Neutrophil (primary cell): ENCODE measurements around the gene ADAMTS17.

Source experiments
- H3K27ac ChIP-seq: fragments of 200-600 bp; sonication (generic); 2 replicates; pipeline ENCODE4 v1.5.1; 2016; ENCODE audit warnings: mild to moderate bottlenecking, moderate library complexity
- H3K27me3 ChIP-seq: fragments of 200-600 bp; sonication (generic); 2 replicates; pipeline ENCODE4 v1.6.0; 2016; ENCODE audit warnings: mild to moderate bottlenecking
- H3K36me3 ChIP-seq: fragments of 200-600 bp; sonication (generic); 2 replicates; pipeline ENCODE4 v1.5.1; 2017
- H3K4me1 ChIP-seq, 2 experiments: fragments of 200-600 bp in 1 of 2; sonication (generic) in 1 of 2; 1 replicate in 1 of 2; 2 replicates in 1 of 2; pipeline versions ENCODE4 v1.5.1 to v1.6.1; 2013 to 2016; ENCODE audit warnings: low read depth in 1 of 2, low read length in 1 of 2, mild to moderate bottlenecking in 1 of 2, moderate library complexity in 1 of 2; ENCODE audit not compliant: control insufficient read depth in 1 of 2, insufficient read depth in 1 of 2
- H3K4me3 ChIP-seq, 2 experiments: fragments of 200-600 bp in 1 of 2; sonication (generic) in 1 of 2; 1 replicate in 1 of 2; 2 replicates in 1 of 2; pipeline ENCODE4 v1.5.1; 2013 to 2016; ENCODE audit warnings: low read depth in 1 of 2, low read length in 1 of 2, mild to moderate bottlenecking in 1 of 2, moderate library complexity in 1 of 2
- H3K9me3 ChIP-seq: fragments of 200-600 bp; sonication (generic); 2 replicates; pipeline ENCODE4 v1.5.1; 2016
- TF ChIP-seq, protein P1 (sequence below): fragments of 200-600 bp; sonication (generic); IDR thresholded peaks from 2 replicates; pipeline ENCODE4 v1.5.1; 2016; ENCODE audit warnings: antibody characterized with exemption

ADAMTS17 gene

GRCh38 chr15:100338971-100339444, 2.8 kb downstream of the ADAMTS17 start:
- Histone ChIP-seq H3K4me1 (peaks cover 11 to 17% of the 10 kb centered on the region in 2 experiments), H3K27me3 (peaks cover 100% of the 10 kb centered on the region), H3K4me3 (no peak overlapping the region), H3K27ac (no peak overlapping the region), H3K36me3 (no peaks in the 10 kb centered on the region), H3K9me3 (no peaks in the 10 kb centered on the region)
- TF ChIP-seq, protein P1, sequence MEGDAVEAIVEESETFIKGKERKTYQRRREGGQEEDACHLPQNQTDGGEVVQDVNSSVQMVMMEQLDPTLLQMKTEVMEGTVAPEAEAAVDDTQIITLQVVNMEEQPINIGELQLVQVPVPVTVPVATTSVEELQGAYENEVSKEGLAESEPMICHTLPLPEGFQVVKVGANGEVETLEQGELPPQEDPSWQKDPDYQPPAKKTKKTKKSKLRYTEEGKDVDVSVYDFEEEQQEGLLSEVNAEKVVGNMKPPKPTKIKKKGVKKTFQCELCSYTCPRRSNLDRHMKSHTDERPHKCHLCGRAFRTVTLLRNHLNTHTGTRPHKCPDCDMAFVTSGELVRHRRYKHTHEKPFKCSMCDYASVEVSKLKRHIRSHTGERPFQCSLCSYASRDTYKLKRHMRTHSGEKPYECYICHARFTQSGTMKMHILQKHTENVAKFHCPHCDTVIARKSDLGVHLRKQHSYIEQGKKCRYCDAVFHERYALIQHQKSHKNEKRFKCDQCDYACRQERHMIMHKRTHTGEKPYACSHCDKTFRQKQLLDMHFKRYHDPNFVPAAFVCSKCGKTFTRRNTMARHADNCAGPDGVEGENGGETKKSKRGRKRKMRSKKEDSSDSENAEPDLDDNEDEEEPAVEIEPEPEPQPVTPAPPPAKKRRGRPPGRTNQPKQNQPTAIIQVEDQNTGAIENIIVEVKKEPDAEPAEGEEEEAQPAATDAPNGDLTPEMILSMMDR: no peak

GRCh38 chr15:100338247-100338646, 3.5 kb downstream of the ADAMTS17 start:
- TF ChIP-seq, protein P1: no peak
- H3K9me3 ChIP-seq: no peaks in the 10 kb centered on the region
- H3K4me3 ChIP-seq: no peak overlapping the region
- peaks cover 11 to 17% of the 10 kb centered on the region in 2 experiments for H3K4me1 ChIP-seq
- peaks cover 100% of the 10 kb centered on the region for H3K27me3 ChIP-seq
- H3K36me3 ChIP-seq: no peaks in the 10 kb centered on the region
- no peak overlapping the region for H3K27ac ChIP-seq

- peaks cover 100% of the 10 kb centered on the region for H3K27me3 ChIP-seq
Observed at GRCh38 chr15:100337096-100338044, 4.4 kb downstream of the ADAMTS17 start.

DNA sequence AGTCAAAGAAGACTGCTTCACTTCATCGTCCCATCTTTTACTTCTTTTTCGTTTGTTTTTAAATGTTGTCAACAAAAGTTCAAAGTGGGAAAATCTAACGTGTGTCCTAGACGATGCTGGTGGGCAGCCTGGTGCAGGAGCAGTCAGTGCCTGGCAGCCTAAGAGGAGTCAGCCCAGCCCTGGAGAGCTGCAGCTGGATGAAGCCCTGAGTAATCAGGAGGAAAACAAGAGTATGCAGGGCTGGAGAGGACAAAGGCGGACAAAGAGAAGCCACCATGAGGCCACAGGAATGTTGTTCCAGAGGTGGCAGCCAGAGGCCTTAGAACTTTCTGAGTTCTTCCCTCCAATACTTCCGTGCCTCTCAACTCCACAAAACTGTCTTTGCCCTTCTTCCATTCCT, 5.7 kb downstream of the ADAMTS17 start:
- Histone ChIP-seq H3K9me3 (no peaks in the 10 kb centered on the region), H3K4me3 (no peak overlapping the region), H3K36me3 (no peaks in the 10 kb centered on the region), H3K27me3 (peaks cover 100% of the 10 kb centered on the region), H3K4me1 (peaks cover 7 to 8% of the 10 kb centered on the region in 2 experiments), H3K27ac (no peak overlapping the region)
- TF ChIP-seq, protein P1: no peak

More at GRCh38 chr15:100337096-100338044, 4.4 kb downstream of the ADAMTS17 start:
- Histone ChIP-seq H3K9me3 (no peaks in the 10 kb centered on the region), H3K27ac (no peak overlapping the region), H3K4me1 (peaks cover 11 to 17% of the 10 kb centered on the region in 2 experiments), H3K36me3 (no peaks in the 10 kb centered on the region), H3K4me3 (no peak overlapping the region)
- TF ChIP-seq, protein P1: no peak

DNA sequence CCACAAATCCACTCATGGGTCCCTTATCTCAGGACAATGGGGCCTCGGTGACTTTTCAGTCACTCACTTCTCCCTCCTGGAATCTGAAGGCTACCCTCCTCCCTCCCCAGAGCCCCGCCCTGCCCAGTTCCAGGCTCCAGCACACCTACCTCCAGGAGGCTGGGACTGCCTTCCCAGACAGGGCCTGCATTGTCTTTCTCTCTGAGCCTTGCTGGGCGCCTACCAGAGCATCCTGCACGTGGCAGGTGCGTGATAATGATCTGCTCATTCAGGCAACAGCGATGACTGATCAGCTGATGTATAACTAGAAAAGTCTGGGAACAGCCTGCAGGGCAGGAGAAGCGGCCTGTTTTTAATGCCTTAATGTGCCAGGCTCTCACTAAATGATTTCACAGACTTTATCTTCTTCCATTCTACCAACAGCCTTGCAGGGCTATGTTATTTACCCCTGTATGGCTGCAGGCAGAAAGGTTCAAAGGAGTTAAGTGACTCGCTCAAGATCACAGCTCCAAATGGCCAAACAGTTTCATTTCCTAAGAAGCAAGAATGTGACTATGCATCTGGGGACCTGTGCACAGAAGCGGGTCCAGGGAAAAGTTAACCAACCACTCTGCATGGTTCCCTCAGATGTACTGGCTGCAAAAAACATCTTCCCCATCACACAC, 6.3 kb downstream of the ADAMTS17 start:
- Histone ChIP-seq H3K27me3 (peaks cover 100% of the 10 kb centered on the region), H3K27ac (no peak overlapping the region), H3K9me3 (no peaks in the 10 kb centered on the region), H3K4me1 (peaks cover 1 to 2% of the 10 kb centered on the region in 2 experiments), H3K36me3 (no peaks in the 10 kb centered on the region), H3K4me3 (no peak overlapping the region)
- TF ChIP-seq, protein P1: no peak
